HepG2 (cell line): ENCODE measurements around the gene RBP5. TPM values are rescaled to one million over a fixed set of nuclear protein-coding genes. Genes with fewer than 3 reads are reported as not detected.

Experiments used
- ATAC-seq: fragments of 200-7000 bp; cut with Tn5 transposase; 3 replicates; pipeline ENCODE4 v1.9.1; 2020; ENCODE audit warnings: mild to moderate bottlenecking, moderate library complexity
- BruUV-seq: library from RNA; stranded (reverse); fragments of 400-500 nt; replicated peaks from 2 replicates; lab custom pipeline; 2021; lab: Mats Ljungman, UMichigan
- CTCF ChIA-PET: fragments of 300-600 bp; formaldehyde crosslinking; extraction: SDS; loops from one replicate; lab custom pipeline; 2021; ENCODE audit warnings: low total read pairs, inconsistent platforms, low intra/inter-chr PET ratio; lab: Yijun Ruan, JAX
- POLR2A ChIA-PET: fragments of 350-600 bp; sonication (Branson Sonifier 250); formaldehyde crosslinking; loops from one replicate; lab custom pipeline; 2020; ENCODE audit warnings: antibody characterized with exemption, inconsistent platforms; lab: Yijun Ruan, JAX
- DNase-seq: peaks from one replicate; pipeline ENCODE4 v3.0.0-alpha.2; 2015; ENCODE audit warnings: low spot score
- FAIRE-seq: peaks from 3 replicates; lab custom pipeline; 2011; peaks lifted over from hg19 to GRCh38; lab: Jason Lieb, UNC
- H2AFZ ChIP-seq: one replicate; pipeline ENCODE4 v1.6.1; 2011; ENCODE audit warnings: low read length, inconsistent platforms
- H3K27ac ChIP-seq: fragments of 300-600 bp; 3 replicates; pipeline ENCODE4 v1.8.0; 2011; ENCODE audit warnings: mixed run types, mild to moderate bottlenecking, mixed read lengths, low read length, inconsistent platforms; ENCODE audit not compliant: insufficient read depth; ENCODE audit errors: extremely low read length
- H3K27me3 ChIP-seq, 2 experiments: fragments of 200-600 bp in 1 of 2; 2 replicates in 1 of 2; 3 replicates in 1 of 2; pipeline versions ENCODE4 v1.6.0 to v1.8.0; 2011; ENCODE audit warnings: low read length in 2 of 2, mild to moderate bottlenecking in 2 of 2, moderate library complexity in 2 of 2, inconsistent platforms in 1 of 2; ENCODE audit not compliant: insufficient read depth in 2 of 2, control insufficient read depth in 1 of 2
- H3K36me3 ChIP-seq, 2 experiments: fragments of 200-600 bp in 1 of 2; replicated peaks in 1 of 2; 2 replicates in 1 of 2; 3 replicates in 1 of 2; pipeline versions ENCODE4 v1.5.1 to v1.8.0; 2011; ENCODE audit warnings: low read length in 2 of 2, inconsistent platforms in 1 of 2; ENCODE audit not compliant: insufficient read depth in 2 of 2, control insufficient read depth in 1 of 2
- H3K4me1 ChIP-seq: 2 replicates; pipeline ENCODE4 v1.5.1; 2012; ENCODE audit warnings: low read length, inconsistent platforms; ENCODE audit not compliant: insufficient read depth
- H3K4me2 ChIP-seq: 2 replicates; pipeline ENCODE4 v1.6.0; 2011; ENCODE audit warnings: low read depth, low read length, inconsistent platforms
- H3K4me3 ChIP-seq, 3 experiments: fragments of 200-600 bp in 1 of 3; sonication (generic), shearing (Covaris generic) in 1 of 3; replicated peaks in 1 of 3; 2 replicates each; pipeline ENCODE4 v1.5.1; 2011 to 2016; ENCODE audit warnings: low read length in 3 of 3, inconsistent platforms in 2 of 3, low read depth in 2 of 3, mild to moderate bottlenecking in 2 of 3, control low read depth in 1 of 3, mixed read lengths in 1 of 3; ENCODE audit not compliant: insufficient read depth in 1 of 3
- H3K79me2 ChIP-seq: one replicate; pipeline ENCODE4 v1.6.1; 2011; ENCODE audit warnings: low read length, inconsistent platforms; ENCODE audit not compliant: insufficient read depth
- H3K9ac ChIP-seq: 2 replicates; pipeline ENCODE4 v1.6.0; 2011; ENCODE audit warnings: mild to moderate bottlenecking, low read depth, low read length, inconsistent platforms; ENCODE audit not compliant: insufficient read depth
- H3K9me3 ChIP-seq: 2 replicates; pipeline ENCODE4 v1.5.1; 2012; ENCODE audit warnings: mild to moderate bottlenecking, low read length
- H4K20me1 ChIP-seq: 2 replicates; pipeline ENCODE4 v1.6.0; 2011; ENCODE audit warnings: inconsistent platforms, mild to moderate bottlenecking, low read length, moderate library complexity; ENCODE audit not compliant: insufficient read depth
- BCL6 ChIP-seq: IDR thresholded peaks from 2 replicates; pipeline ENCODE4 v1.6.1; 2016; ENCODE audit warnings: missing genetic modification reagents, missing compliant biosample characterization
- ELF3 ChIP-seq: IDR thresholded peaks from 2 replicates; pipeline ENCODE4 v1.6.1; 2016; ENCODE audit warnings: missing genetic modification reagents, missing compliant biosample characterization
- EZH2 ChIP-seq: conservative IDR thresholded peaks from 2 replicates; pipeline ENCODE4 v1.6.1; 2012; ENCODE audit warnings: mild to moderate bottlenecking, low read depth, low read length, moderate library complexity
- MLXIP ChIP-seq: sonication (generic); formaldehyde crosslinking; IDR thresholded peaks from 2 replicates; pipeline ENCODE4 v1.9.0; 2021; ENCODE audit warnings: missing genetic modification reagents, borderline replicate concordance
- NFAT5 ChIP-seq: sonication (generic); formaldehyde crosslinking; IDR thresholded peaks from 2 replicates; pipeline ENCODE4 v1.4.0; 2020; ENCODE audit warnings: missing genetic modification reagents
- PITX1 ChIP-seq: sonication (generic); formaldehyde crosslinking; IDR thresholded peaks from 2 replicates; pipeline ENCODE4 v1.5.1; 2020; ENCODE audit warnings: mild to moderate bottlenecking, missing genetic modification reagents
- RAD51 ChIP-seq: fragments of 450-650 bp; IDR thresholded peaks from 2 replicates; pipeline ENCODE4 v1.6.1; 2016; ENCODE audit warnings: borderline replicate concordance
- SETDB1 ChIP-seq: sonication (generic); formaldehyde crosslinking; IDR thresholded peaks from 2 replicates; pipeline ENCODE4 v1.5.1; 2020; ENCODE audit warnings: missing genetic modification reagents, mild to moderate bottlenecking, borderline replicate concordance
- XRCC5 ChIP-seq: fragments of 200-400 bp; formaldehyde crosslinking; optimal IDR thresholded peaks from 2 replicates; pipeline ENCODE3; 2017; ENCODE audit warnings: mild to moderate bottlenecking, low read length
- ZNF30 ChIP-seq: sonication (generic); formaldehyde crosslinking; IDR thresholded peaks from 2 replicates; pipeline ENCODE4 v1.5.0; 2020; ENCODE audit warnings: mild to moderate bottlenecking, missing genetic modification reagents
- ZNF724P ChIP-seq: sonication (generic); formaldehyde crosslinking; IDR thresholded peaks from 2 replicates; pipeline ENCODE4 v1.8.0; 2022; ENCODE audit warnings: missing genetic modification reagents, borderline replicate concordance
- ZNF784 ChIP-seq: sonication (generic); formaldehyde crosslinking; IDR thresholded peaks from 2 replicates; pipeline ENCODE4 v1.5.1; 2020; ENCODE audit warnings: missing genetic modification reagents, mild to moderate bottlenecking, borderline replicate concordance
- WGBS: methylation state at CpG from one replicate; pipeline ENCODE4 v1.1.6; 2017; ENCODE audit warnings: low lambda C conversion rate; 5-methylcytosine and 5-hydroxymethylcytosine counted together
- in situ Hi-C: cut with HindIII; loops from 2 replicates; pipeline ENCODE4 v1.10.0; 2017; ENCODE audit warnings: low pct_unique_long_range_greater_than_20kb; ENCODE audit not compliant: extremely low pct_ligation_motif_present
- intact Hi-C: fragments of 100-400 bp; cut with micrococcal nuclease; formaldehyde crosslinking; loops from one replicate; pipeline ENCODE4 v1.10.0; 2022; ENCODE audit not compliant: unreplicated experiment
- polyA plus RNA-seq, 8 experiments: library from polyadenylated mRNA; depleted of rRNA in 3 of 8; stranded (reverse) in 7 of 8; unstranded in 1 of 8; fragments of >200 nt; fragmentation: Illumina TruSeq in 4 of 8; extraction: Trizol in 4 of 8; gene quantifications; 2 replicates each; pipeline versions ENCODE4 v1.2.1 to v1.2.3, GENCODE V29; 2011 to 2016; ENCODE audit warnings: low read depth in 4 of 8, missing spikeins in 1 of 8, mixed read lengths in 1 of 8; ENCODE audit not compliant: insufficient read depth in 1 of 8
- total RNA-seq, 5 experiments: library from RNA; depleted of rRNA; stranded (reverse); fragments of >200 nt; fragmentation: Illumina TruSeq; extraction: Trizol; gene quantifications; 2 replicates each; pipeline ENCODE4 v1.2.3, GENCODE V29; 2016; ENCODE audit warnings: low read depth in 1 of 5

The RBP5 gene
- total and polyA plus RNA-seq, 2 of the 13 experiments (the other 11 are each of a cell fraction or from before 2014, with no cell fraction given): 13.8 to 19.8 TPM

GRCh38 chr12:7150356-7150755, 21.7 kb upstream of the RBP5 start:
- no peaks in the 10 kb centered on the region for H4K20me1 ChIP-seq
- no peaks in the 10 kb centered on the region for H3K79me2 ChIP-seq
- H3K4me3 ChIP-seq: no peak overlapping the region
- CTCF ChIA-PET: no interaction called here
- no peaks in the 10 kb centered on the region for H3K9me3 ChIP-seq
- no peaks in the 10 kb centered on the region; the same call in 1 of the 2 replicates for H3K4me1 ChIP-seq
- DNase-seq (no peak), FAIRE-seq (no peak), ATAC-seq (no peak)
- no TSS peak for BruUV-seq
- TF ChIP-seq ZNF784 (CRISPR knock-in tag) (no peak), ELF3 (CRISPR knock-in tag) (no peak), ZNF724P (CRISPR knock-in tag) (no peak), RAD51 (no peak), PITX1 (CRISPR knock-in tag) (no peak), SETDB1 (CRISPR knock-in tag) (no peak), EZH2 (no peak), XRCC5 (no peak), NFAT5 (CRISPR knock-in tag) (no peak), BCL6 (CRISPR knock-in tag) (no peak), MLXIP (no peak), ZNF30 (CRISPR knock-in tag) (no peak)
- intact Hi-C loops (no loop called here), in situ Hi-C loops (no loop called here)
- H3K4me2 ChIP-seq: no peak overlapping the region
- over 99% methylated on average over 10 of the region's 12 CpGs for WGBS
- H3K9ac ChIP-seq: no peak overlapping the region
- H3K36me3 ChIP-seq: peaks cover 24 to 63% of the 10 kb centered on the region in 2 experiments
- no peak overlapping the region for H3K27ac ChIP-seq
- H2AFZ ChIP-seq: no peak overlapping the region
- no peaks in the 10 kb centered on the region for H3K27me3 ChIP-seq
- POLR2A ChIA-PET: no interaction called here
